Osteoblast (primary cell): ENCODE data around the gene GALNT10. TPM values are rescaled to one million over a fixed set of nuclear protein-coding genes. Genes with fewer than 3 reads are reported as not detected.

Experiments
- DNase-seq: peaks from one replicate; pipeline ENCODE4 v3.0.0; 2011; ENCODE audit warnings: low spot score, mixed read lengths; ENCODE audit not compliant: insufficient read length; ENCODE audit errors: missing footprints
- H2AFZ ChIP-seq: 2 replicates; pipeline ENCODE4 v1.6.0; 2011; ENCODE audit warnings: mild to moderate bottlenecking, low read length
- H3K27ac ChIP-seq: 2 replicates; pipeline ENCODE4 v1.5.1; 2011; ENCODE audit warnings: mild to moderate bottlenecking, low read depth, low read length, moderate library complexity
- H3K27me3 ChIP-seq: 2 replicates; pipeline ENCODE4 v1.6.0; 2012; ENCODE audit warnings: mild to moderate bottlenecking, control low read depth, inconsistent platforms, low read length, moderate library complexity; ENCODE audit not compliant: insufficient read depth
- H3K36me3 ChIP-seq: 2 replicates; pipeline ENCODE4 v1.5.1; 2011; ENCODE audit warnings: mild to moderate bottlenecking, low read length, control low read depth, moderate library complexity; ENCODE audit not compliant: insufficient read depth
- H3K4me1 ChIP-seq: 2 replicates; pipeline ENCODE4 v1.5.1; 2011; ENCODE audit warnings: mild to moderate bottlenecking, low read length, control low read depth, moderate library complexity; ENCODE audit not compliant: insufficient read depth
- H3K4me2 ChIP-seq: 2 replicates; pipeline ENCODE4 v1.6.0; 2011; ENCODE audit warnings: mild to moderate bottlenecking, low read length; ENCODE audit not compliant: insufficient read depth
- H3K4me3 ChIP-seq: fragments of 200-600 bp; sonication (generic); 3 replicates; pipeline ENCODE4 v1.5.1; 2012; ENCODE audit warnings: mild to moderate bottlenecking, low read length, inconsistent platforms; ENCODE audit not compliant: insufficient read depth
- H3K79me2 ChIP-seq: 2 replicates; pipeline ENCODE4 v1.6.0; 2012; ENCODE audit warnings: mild to moderate bottlenecking, low read length, control low read depth, inconsistent platforms; ENCODE audit not compliant: insufficient read depth
- H3K9me3 ChIP-seq: 2 replicates; pipeline ENCODE4 v1.5.1; 2011; ENCODE audit warnings: low read depth, low read length, control low read depth
- H4K20me1 ChIP-seq: 2 replicates; pipeline ENCODE4 v1.6.0; 2012; ENCODE audit warnings: mild to moderate bottlenecking, low read length, control low read depth; ENCODE audit not compliant: insufficient read depth
- total RNA-seq: library from RNA; depleted of rRNA; stranded (reverse); fragments of >200 nt; gene quantifications from 2 replicates; pipeline ENCODE4 v1.2.3, GENCODE V29; 2012
- TF ChIP-seq, protein P1 (sequence below): IDR thresholded peaks from 2 replicates; pipeline ENCODE4 v1.5.1; 2011; ENCODE audit warnings: mild to moderate bottlenecking, low read depth, low read length, moderate library complexity; ENCODE audit errors: extremely low read depth

The GALNT10 gene, protein sequence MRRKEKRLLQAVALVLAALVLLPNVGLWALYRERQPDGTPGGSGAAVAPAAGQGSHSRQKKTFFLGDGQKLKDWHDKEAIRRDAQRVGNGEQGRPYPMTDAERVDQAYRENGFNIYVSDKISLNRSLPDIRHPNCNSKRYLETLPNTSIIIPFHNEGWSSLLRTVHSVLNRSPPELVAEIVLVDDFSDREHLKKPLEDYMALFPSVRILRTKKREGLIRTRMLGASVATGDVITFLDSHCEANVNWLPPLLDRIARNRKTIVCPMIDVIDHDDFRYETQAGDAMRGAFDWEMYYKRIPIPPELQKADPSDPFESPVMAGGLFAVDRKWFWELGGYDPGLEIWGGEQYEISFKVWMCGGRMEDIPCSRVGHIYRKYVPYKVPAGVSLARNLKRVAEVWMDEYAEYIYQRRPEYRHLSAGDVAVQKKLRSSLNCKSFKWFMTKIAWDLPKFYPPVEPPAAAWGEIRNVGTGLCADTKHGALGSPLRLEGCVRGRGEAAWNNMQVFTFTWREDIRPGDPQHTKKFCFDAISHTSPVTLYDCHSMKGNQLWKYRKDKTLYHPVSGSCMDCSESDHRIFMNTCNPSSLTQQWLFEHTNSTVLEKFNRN
- total RNA-seq: 62.2 and 84.0 TPM in 2 replicates

DNA sequence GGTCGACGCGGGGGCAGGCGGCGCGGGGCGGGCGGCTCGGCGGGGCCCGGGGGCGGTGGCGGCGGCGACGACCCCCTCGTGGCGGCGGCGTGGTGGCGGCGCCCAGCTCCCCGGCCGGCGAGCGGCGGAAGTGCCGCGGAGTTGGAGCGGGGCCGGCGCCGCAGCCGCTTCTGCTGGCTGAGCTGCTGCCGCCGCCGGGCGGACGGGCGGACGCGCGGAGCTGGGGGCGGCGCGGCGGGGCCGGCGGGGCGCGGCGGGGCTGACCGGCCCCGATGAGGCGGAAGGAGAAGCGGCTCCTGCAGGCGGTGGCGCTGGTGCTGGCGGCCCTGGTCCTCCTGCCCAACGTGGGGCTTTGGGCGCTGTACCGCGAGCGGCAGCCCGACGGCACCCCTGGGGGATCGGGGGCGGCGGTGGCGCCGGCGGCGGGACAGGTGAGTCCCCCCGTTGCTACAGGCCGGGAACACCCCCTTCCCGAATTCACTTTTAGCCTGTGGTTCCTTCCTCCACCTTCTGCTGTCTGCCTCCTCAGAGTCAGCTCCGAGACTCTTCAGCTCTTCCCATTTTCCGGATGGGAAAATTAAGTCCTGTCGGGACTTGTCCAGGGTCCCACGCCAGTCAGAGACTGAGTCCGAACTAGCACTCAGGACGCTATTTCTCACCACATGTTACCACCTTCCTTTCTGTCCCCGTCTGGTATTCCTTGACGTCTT, at the start of gene GALNT10:
TSS of gene GALNT10 (plus strand) at position 139 of the 710 bp plus-strand sequence. CDS start at position 273, 134 bp downstream.
- DNase-seq: peak; percentile 98
- Histone ChIP-seq H3K9me3 (no peaks in the 10 kb centered on the region), H3K4me3 (peak within 1 kb of the TSS; percentile 85), H3K36me3 (no peaks in the 10 kb centered on the region), H3K4me1 (peaks cover 43% of the 10 kb centered on the region), H3K27ac (peak within 1 kb of the TSS; percentile 43), H3K4me2 (peak within 1 kb of the TSS; percentile 98), H3K79me2 (peaks cover 33% of the 10 kb centered on the region), H4K20me1 (peaks cover 31% of the 10 kb centered on the region), H3K27me3 (no peaks in the 10 kb centered on the region), H2AFZ (peak within 1 kb of the TSS; percentile 94)
- TF ChIP-seq, protein P1, sequence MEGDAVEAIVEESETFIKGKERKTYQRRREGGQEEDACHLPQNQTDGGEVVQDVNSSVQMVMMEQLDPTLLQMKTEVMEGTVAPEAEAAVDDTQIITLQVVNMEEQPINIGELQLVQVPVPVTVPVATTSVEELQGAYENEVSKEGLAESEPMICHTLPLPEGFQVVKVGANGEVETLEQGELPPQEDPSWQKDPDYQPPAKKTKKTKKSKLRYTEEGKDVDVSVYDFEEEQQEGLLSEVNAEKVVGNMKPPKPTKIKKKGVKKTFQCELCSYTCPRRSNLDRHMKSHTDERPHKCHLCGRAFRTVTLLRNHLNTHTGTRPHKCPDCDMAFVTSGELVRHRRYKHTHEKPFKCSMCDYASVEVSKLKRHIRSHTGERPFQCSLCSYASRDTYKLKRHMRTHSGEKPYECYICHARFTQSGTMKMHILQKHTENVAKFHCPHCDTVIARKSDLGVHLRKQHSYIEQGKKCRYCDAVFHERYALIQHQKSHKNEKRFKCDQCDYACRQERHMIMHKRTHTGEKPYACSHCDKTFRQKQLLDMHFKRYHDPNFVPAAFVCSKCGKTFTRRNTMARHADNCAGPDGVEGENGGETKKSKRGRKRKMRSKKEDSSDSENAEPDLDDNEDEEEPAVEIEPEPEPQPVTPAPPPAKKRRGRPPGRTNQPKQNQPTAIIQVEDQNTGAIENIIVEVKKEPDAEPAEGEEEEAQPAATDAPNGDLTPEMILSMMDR: no peak

DNA sequence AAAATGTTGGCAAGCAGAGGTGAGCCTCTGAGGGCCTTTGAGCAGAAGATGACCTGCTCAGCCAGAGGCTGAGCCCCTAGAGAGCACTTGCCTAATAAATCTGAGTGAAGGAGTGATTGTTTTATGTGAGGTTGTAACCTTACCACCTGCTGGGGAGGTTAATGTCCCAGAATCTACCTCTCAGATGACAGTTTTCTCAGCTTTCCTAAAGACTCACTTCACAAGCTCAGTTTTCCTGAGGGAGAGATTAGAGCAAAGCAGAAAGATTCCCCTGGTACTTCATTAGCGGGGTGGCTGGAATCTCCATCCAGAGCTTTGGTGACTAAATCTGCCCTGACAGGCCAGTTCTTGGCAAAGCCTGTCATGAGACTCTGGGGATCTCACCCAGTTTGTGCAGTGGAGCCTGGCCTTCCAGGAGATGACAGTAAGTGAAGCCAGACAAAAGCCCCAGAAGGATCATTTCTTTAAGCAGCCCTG, 48.8 kb upstream of the GALNT10 start:
- Histone ChIP-seq H3K9me3 (no peaks in the 10 kb centered on the region), H3K79me2 (no peaks in the 10 kb centered on the region), H4K20me1 (no peaks in the 10 kb centered on the region), H3K4me2 (no peak overlapping the region), H3K27ac (no peak overlapping the region), H3K4me3 (no peak overlapping the region), H2AFZ (no peak overlapping the region), H3K27me3 (peaks cover 7% of the 10 kb centered on the region), H3K36me3 (no peaks in the 10 kb centered on the region), H3K4me1 (no peaks in the 10 kb centered on the region)
- TF ChIP-seq, protein P1: no peak
- no peak for DNase-seq

DNA sequence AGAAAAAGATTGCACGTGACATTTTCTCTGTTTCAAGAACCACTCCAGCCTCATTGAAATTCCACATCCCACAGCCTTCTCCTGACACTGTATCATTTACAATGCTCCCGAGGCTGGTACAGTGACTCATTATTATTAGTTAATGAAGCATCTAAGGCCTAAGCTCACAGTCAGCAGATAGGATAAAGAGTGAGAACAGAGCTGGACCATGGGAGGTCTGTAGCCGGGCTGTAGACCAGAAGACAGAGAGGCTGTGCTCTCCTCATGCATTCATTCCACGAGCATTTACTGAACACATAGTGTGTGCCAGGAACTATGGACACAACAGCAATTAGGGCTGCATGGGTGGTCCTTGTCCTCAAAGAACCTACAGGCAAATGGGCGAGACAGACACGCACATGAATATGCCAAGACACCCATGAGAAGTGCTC, 47.3 kb upstream of the GALNT10 start:
- no peaks in the 10 kb centered on the region for H3K4me1 ChIP-seq
- TF ChIP-seq, protein P1: no peak
- no peak overlapping the region for H2AFZ ChIP-seq
- H3K36me3 ChIP-seq: no peaks in the 10 kb centered on the region
- no peak overlapping the region for H3K4me2 ChIP-seq
- H3K9me3 ChIP-seq: no peaks in the 10 kb centered on the region
- no peak overlapping the region for H3K27ac ChIP-seq
- H3K79me2 ChIP-seq: no peaks in the 10 kb centered on the region
- H3K27me3 ChIP-seq: peaks cover 7% of the 10 kb centered on the region
- H3K4me3 ChIP-seq: no peak overlapping the region
- H4K20me1 ChIP-seq: no peaks in the 10 kb centered on the region
- no peak for DNase-seq
